Fibroblast of lung (primary cell): ENCODE measurements around the gene GNG3. TPM values are rescaled to one million over a fixed set of nuclear protein-coding genes. Genes with fewer than 3 reads are reported as not detected.
A peak's percentile ranks its signal among the peaks of the same experiment; 100 is the strongest.
"Not testable (repeated sequence)": the region's sequence is repeated elsewhere in the genome, so short reads cannot be mapped to it uniquely, and the experiment has no call there.

Experiments used
- DNase-seq, 2 donors: peaks; one replicate each; pipeline versions ENCODE4 v3.0.0 to v3.0.0-alpha.2; 2010; ENCODE audit warnings: low read depth in 2 of 2
- H2AFZ ChIP-seq: 2 replicates; pipeline ENCODE4 v1.5.1; 2012; ENCODE audit warnings: low read length, control low read depth, inconsistent platforms
- H3K27ac ChIP-seq: 2 replicates; pipeline ENCODE4 v1.5.1; 2011; ENCODE audit warnings: low read length, control low read depth; ENCODE audit not compliant: insufficient read depth
- H3K27me3 ChIP-seq: 2 replicates; pipeline ENCODE4 v1.5.1; 2011; ENCODE audit warnings: mild to moderate bottlenecking, low read length; ENCODE audit not compliant: control insufficient read depth, insufficient read depth
- H3K36me3 ChIP-seq: 2 replicates; pipeline ENCODE4 v1.5.1; 2011; ENCODE audit warnings: low read length; ENCODE audit not compliant: control insufficient read depth, insufficient read depth
- H3K4me1 ChIP-seq: 2 replicates; pipeline ENCODE4 v1.5.1; 2011; ENCODE audit warnings: low read length; ENCODE audit not compliant: control insufficient read depth, insufficient read depth; ENCODE audit errors: extremely low read depth
- H3K4me2 ChIP-seq: 2 replicates; pipeline ENCODE4 v1.5.1; 2011; ENCODE audit warnings: low read length, control low read depth; ENCODE audit not compliant: insufficient read depth; ENCODE audit errors: extremely low read depth
- H3K4me3 ChIP-seq, 4 experiments: fragments of 200-600 bp in 1 of 4; sonication (generic) in 1 of 4; replicated peaks in 1 of 4; 2 replicates each; pipeline ENCODE4 v1.5.1; 2011 to 2016; ENCODE audit warnings: low read length in 4 of 4, low read depth in 3 of 4, mild to moderate bottlenecking in 3 of 4, control low read depth in 2 of 4, inconsistent platforms in 1 of 4, mixed read lengths in 1 of 4; ENCODE audit not compliant: insufficient read depth in 1 of 4; ENCODE audit errors: control extremely low read depth in 1 of 4
- H3K79me2 ChIP-seq: 2 replicates; pipeline ENCODE4 v1.5.1; 2012; ENCODE audit warnings: mild to moderate bottlenecking, low read length, inconsistent platforms; ENCODE audit not compliant: control insufficient read depth, insufficient read depth
- H3K9ac ChIP-seq: 2 replicates; pipeline ENCODE4 v1.5.1; 2011; ENCODE audit warnings: mild to moderate bottlenecking, low read length, control low read depth; ENCODE audit not compliant: insufficient read depth
- H3K9me3 ChIP-seq: 2 replicates; pipeline ENCODE4 v1.5.1; 2012; ENCODE audit warnings: low read depth, low read length; ENCODE audit not compliant: control insufficient read depth, insufficient read depth
- H4K20me1 ChIP-seq: 2 replicates; pipeline ENCODE4 v1.5.1; 2011; ENCODE audit warnings: low read length; ENCODE audit not compliant: control insufficient read depth, insufficient read depth; ENCODE audit errors: extremely low read depth
- CTCF ChIP-seq, 2 donors: IDR thresholded peaks in 1 of 2; conservative IDR thresholded peaks in 1 of 2; 1 replicate in 1 of 2; 2 replicates in 1 of 2; pipeline ENCODE4 v1.5.1; 2011 to 2012; ENCODE audit warnings: low read length in 2 of 2, control low read depth in 1 of 2, inconsistent platforms in 1 of 2, low read depth in 1 of 2, mild to moderate bottlenecking in 1 of 2
- EZH2 ChIP-seq: IDR thresholded peaks from 2 replicates; pipeline ENCODE4 v1.5.1; 2012; ENCODE audit warnings: low read length, control low read depth, mild to moderate bottlenecking; ENCODE audit errors: missing control alignments
- polyA plus RNA-seq, 2 donors: library from polyadenylated mRNA; depleted of rRNA in 1 of 2; stranded (reverse) in 1 of 2; unstranded in 1 of 2; fragments of >200 nt; gene quantifications; 2 replicates each; pipeline ENCODE4 v1.2.1, GENCODE V29; 2011 to 2012; ENCODE audit warnings: missing spikeins in 1 of 2
- total RNA-seq: library from RNA; depleted of rRNA; stranded (reverse); fragments of >200 nt; gene quantifications from 2 replicates; pipeline ENCODE4 v1.2.1, GENCODE V29; 2014

Gene GNG3
- total and polyA plus RNA-seq, 2 donors (not counting 1 experiment from before 2014, with no cell fraction given), result not detected

DNA sequence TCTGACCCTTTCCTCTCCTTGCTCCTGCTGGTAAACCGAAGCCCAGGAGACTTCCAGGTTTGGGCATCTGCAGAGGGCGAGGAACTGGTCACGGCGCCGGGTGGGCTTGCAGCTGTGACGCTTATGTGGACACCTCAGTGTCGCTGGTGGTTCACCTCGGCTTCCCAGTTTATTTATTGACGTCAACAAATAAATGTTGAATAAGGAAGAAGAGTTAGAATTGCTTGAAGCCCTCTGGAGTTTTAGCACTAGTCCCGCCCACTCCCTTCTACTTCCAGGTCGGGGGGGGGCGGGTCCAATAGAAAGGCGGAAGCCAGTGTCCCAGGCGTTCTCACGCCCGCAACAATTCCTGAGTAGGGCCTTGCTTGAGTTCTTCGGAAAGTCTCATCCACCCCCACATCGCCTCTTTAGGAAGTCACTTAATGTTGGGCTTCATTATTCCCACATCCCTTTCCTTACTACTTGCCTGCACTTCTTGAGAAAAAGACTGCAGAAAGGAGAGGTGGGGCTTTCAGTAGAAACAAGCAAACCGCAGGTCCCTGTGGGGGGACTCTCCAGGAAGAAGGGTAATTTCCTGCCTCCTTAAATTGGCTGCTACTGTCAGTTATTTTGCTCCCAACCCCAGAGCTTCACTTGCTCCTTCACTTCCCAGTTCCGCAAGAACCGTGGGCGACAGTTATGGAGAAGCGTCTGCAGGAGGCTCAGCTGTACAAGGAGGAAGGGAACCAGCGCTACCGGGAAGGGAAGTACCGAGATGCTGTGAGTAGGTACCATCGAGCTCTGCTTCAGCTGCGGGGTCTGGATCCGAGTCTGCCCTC is 20.9 kb downstream of the GNG3 start, which contains the start of gene TTC9C:
Gene TTC9C (plus strand): TSS at position 316 of the 818 bp plus-strand sequence. CDS start 363 bp downstream, at position 679.
- Histone ChIP-seq H3K4me1 (peaks cover 4% of the 10 kb centered on the region), H4K20me1 (peaks cover 4% of the 10 kb centered on the region), H3K27me3 (no peaks in the 10 kb centered on the region), H3K9ac (peak within 1 kb of the TSS; percentile 85), H3K9me3 (no peaks in the 10 kb centered on the region), H3K79me2 (peaks cover 71% of the 10 kb centered on the region), H3K4me2 (peak within 1 kb of the TSS; percentile 96), H3K36me3 (peaks cover 3% of the 10 kb centered on the region), H3K4me3 (peak within 1 kb of the TSS; percentile 63 to 99 (median 94)), H2AFZ (peak within 1 kb of the TSS; percentile 97), H3K27ac (peak within 1 kb of the TSS; percentile 92)
- TF ChIP-seq CTCF (conservative IDR thresholded peaks at IDR 0.05 in 1 of 2, IDR thresholded peaks at IDR 0.05 in 1 of 2; ENCODE audit: low read depth in 1 of 2, low read length in 2 of 2) (no peak), EZH2 (no peak)
- peak; percentile 83 to 88 for DNase-seq

GRCh38 chr11:62730076-62730475 is 22.6 kb downstream of the GNG3 start:
- Histone ChIP-seq H3K4me2 (peak overlapping the region; percentile 89), H3K79me2 (peaks cover 54% of the 10 kb centered on the region), H3K4me3 (peak overlapping the region; percentile 60 to 99 (median 81))
- not testable (repeated sequence) for DNase-seq, H3K36me3 ChIP-seq, H3K9ac ChIP-seq, H3K4me1 ChIP-seq, H3K27ac ChIP-seq, H4K20me1 ChIP-seq, H2AFZ ChIP-seq, H3K27me3 ChIP-seq, H3K9me3 ChIP-seq

GRCh38 chr11:62732830-62733229 is 25.4 kb downstream of the GNG3 start:
- Histone ChIP-seq H3K9me3 (no peaks in the 10 kb centered on the region), H2AFZ (no peak overlapping the region), H3K4me3 (no peak overlapping the region), H3K79me2 (peaks cover 35% of the 10 kb centered on the region), H3K9ac (no peak overlapping the region), H3K27ac (no peak overlapping the region), H4K20me1 (no peaks in the 10 kb centered on the region), H3K27me3 (no peaks in the 10 kb centered on the region), H3K4me1 (peaks cover 4% of the 10 kb centered on the region), H3K4me2 (no peak overlapping the region), H3K36me3 (peaks cover 3% of the 10 kb centered on the region)
- DNase-seq, result peak in 1 of 2 donors; percentile 44
- TF ChIP-seq EZH2 (no peak), CTCF (conservative IDR thresholded peaks at IDR 0.05 in 1 of 2, IDR thresholded peaks at IDR 0.05 in 1 of 2; ENCODE audit: low read depth in 1 of 2, low read length in 2 of 2) (no peak)
